ENCODE results near the gene SPRED1. TPM values are rescaled to one million over a fixed set of nuclear protein-coding genes. Genes with fewer than 3 reads are reported as not detected.

Gene SPRED1
- polyA plus RNA-seq, 3 donors: 2.5 to 3.3 (median 3.2) TPM

DNA sequence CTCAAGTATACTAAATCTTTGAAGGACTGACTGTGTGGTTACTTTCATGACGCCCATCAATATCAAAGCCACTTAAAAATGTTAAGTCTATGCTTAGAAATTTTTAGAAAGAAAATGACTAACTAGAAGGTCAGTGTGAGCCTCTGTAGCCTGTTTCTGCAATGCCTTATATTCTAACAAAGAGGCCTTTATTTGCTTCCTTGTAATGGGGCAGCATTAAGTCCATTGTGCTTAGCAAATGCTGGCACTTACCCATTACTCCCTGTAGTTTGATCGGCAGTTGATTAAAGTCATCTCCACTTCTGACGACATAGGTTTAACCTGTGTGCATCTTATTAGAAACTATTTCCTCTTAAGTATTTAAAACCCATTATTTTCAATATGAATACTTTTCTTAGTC, 109.7 kb downstream of the SPRED1 start:
- intact Hi-C loops (cut with micrococcal nuclease): no loop called here
- H3K4me2 ChIP-seq (replicated peaks; ENCODE audit: extremely low read depth, low read length, poor library complexity, severe bottlenecking): no peak overlapping the region
- peaks cover 0 to 9% (median 1%) of the 10 kb centered on the region in 3 donors for H3K27me3 Mint-ChIP-seq (ENCODE audit: low read depth in 3 of 3)
- H3K36me3 ChIP-seq (replicated peaks in 1 of 2; ENCODE audit: control insufficient read depth in 1 of 2, insufficient read depth in 2 of 2, low read length in 2 of 2): no peaks in the 10 kb centered on the region
- H3K4me1 ChIP-seq (ENCODE audit: control insufficient read depth in 1 of 2, insufficient read depth in 2 of 2, low read length in 2 of 2): no peaks in the 10 kb centered on the region
- H3K27ac ChIP-seq (ENCODE audit: low read depth in 1 of 2, low read length in 2 of 2): no peak overlapping the region
- H3K4me3 Mint-ChIP-seq: no peak overlapping the region
- H3K27ac Mint-ChIP-seq: no peak overlapping the region
- H3K27me3 ChIP-seq (ENCODE audit: control insufficient read depth in 2 of 2, insufficient read depth in 2 of 2, low read length in 2 of 2): no peaks in the 10 kb centered on the region
- no peak for DNase-seq
- H3K79me2 ChIP-seq (ENCODE audit: insufficient read depth, low read length): no peaks in the 10 kb centered on the region
- H3K36me3 Mint-ChIP-seq: no peaks in the 10 kb centered on the region
- no peak overlapping the region for H3K9ac ChIP-seq (ENCODE audit: insufficient read depth, low read length, poor library complexity, severe bottlenecking)
- no peaks in the 10 kb centered on the region for H4K20me1 ChIP-seq (ENCODE audit: insufficient read depth, low read length)
- no peak for TF ChIP-seq CTCF (IDR thresholded peaks at IDR 0.05)
- WGBS (ENCODE audit: insufficient coverage): no CpG with 5 or more reads among the region's 3 CpGs
- no peak overlapping the region for H2AFZ ChIP-seq (ENCODE audit: insufficient read depth, low read depth, low read length, poor library complexity, severe bottlenecking)
- H3K4me3 ChIP-seq (replicated peaks in 1 of 3; ENCODE audit: low read depth in 2 of 3, low read length in 3 of 3): no peak overlapping the region
- H3K9me3 Mint-ChIP-seq: peaks cover 0 to 1% (median 0%) of the 10 kb centered on the region in 7 donors
- H3K9me3 ChIP-seq (replicated peaks in 1 of 2; ENCODE audit: control insufficient read depth in 1 of 2, insufficient read depth in 1 of 2, low read length in 2 of 2): no peaks in the 10 kb centered on the region
- H3K4me1 Mint-ChIP-seq: no peaks in the 10 kb centered on the region

- TF ChIP-seq CTCF (IDR thresholded peaks at IDR 0.05): no peak
- Mint-ChIP-seq H3K4me1 (no peaks in the 10 kb centered on the region), H3K36me3 (no peaks in the 10 kb centered on the region), H3K4me3 (no peak overlapping the region), H3K27ac (no peak overlapping the region), H3K27me3 (ENCODE audit: low read depth in 3 of 3) (peaks cover 0 to 12% (median 3%) of the 10 kb centered on the region in 3 donors), H3K9me3 (peaks cover 0 to 2% (median 0%) of the 10 kb centered on the region in 7 donors)
- intact Hi-C loops (cut with micrococcal nuclease): no loop called here
- Histone ChIP-seq H3K79me2 (ENCODE audit: insufficient read depth, low read length) (no peaks in the 10 kb centered on the region), H3K4me1 (ENCODE audit: control insufficient read depth in 1 of 2, insufficient read depth in 2 of 2, low read length in 2 of 2) (no peaks in the 10 kb centered on the region), H3K4me3 (replicated peaks in 1 of 3; ENCODE audit: low read depth in 2 of 3, low read length in 3 of 3) (no peak overlapping the region), H4K20me1 (ENCODE audit: insufficient read depth, low read length) (no peaks in the 10 kb centered on the region), H3K36me3 (replicated peaks in 1 of 2; ENCODE audit: control insufficient read depth in 1 of 2, insufficient read depth in 2 of 2, low read length in 2 of 2) (no peaks in the 10 kb centered on the region), H3K9me3 (replicated peaks in 1 of 2; ENCODE audit: control insufficient read depth in 1 of 2, insufficient read depth in 1 of 2, low read length in 2 of 2) (no peaks in the 10 kb centered on the region), H3K9ac (ENCODE audit: insufficient read depth, low read length, poor library complexity, severe bottlenecking) (no peak overlapping the region), H3K27me3 (ENCODE audit: control insufficient read depth in 2 of 2, insufficient read depth in 2 of 2, low read length in 2 of 2) (no peaks in the 10 kb centered on the region), H3K27ac (ENCODE audit: low read depth in 1 of 2, low read length in 2 of 2) (no peak overlapping the region), H2AFZ (ENCODE audit: insufficient read depth, low read depth, low read length, poor library complexity, severe bottlenecking) (no peak overlapping the region), H3K4me2 (replicated peaks; ENCODE audit: extremely low read depth, low read length, poor library complexity, severe bottlenecking) (no peak overlapping the region)
- WGBS (ENCODE audit: insufficient coverage): 80% methylated on average over 1 of the region's 2 CpGs
- DNase-seq: no peak
These were observed 114.8 kb downstream of the SPRED1 start for GRCh38 chr15:38367476-38367875.

All from CD14-positive monocyte (primary cell).